Stimulated activated CD4-positive, alpha-beta T cell treated with anti-CD3 and anti-CD28 coated beads, Interleukin-4, amount 100 ng/mL, for 24 hours (primary cell): ENCODE results near the gene GMCL1.
A peak's percentile ranks its signal among the peaks of the same experiment; 100 is the strongest.
"Not testable (repeated sequence)": the region's sequence is repeated elsewhere in the genome, so short reads cannot be mapped to it uniquely, and the experiment has no call there.

Experiments
- DNase-seq: peaks from one replicate; pipeline ENCODE4 v3.0.0-alpha.2; 2020

GMCL1 gene

GRCh38 chr2:69807821-69808540, 21.5 kb upstream of the GMCL1 start:
- no peak for DNase-seq

GRCh38 chr2:69810550-69810949, 18.9 kb upstream of the GMCL1 start:
- DNase-seq, result no peak

GRCh38 chr2:69811018-69811417, 18.4 kb upstream of the GMCL1 start:
- no peak for DNase-seq

- DNase-seq, result no peak
Observed at GRCh38 chr2:69811591-69811990, 17.9 kb upstream of the GMCL1 start.

- no peak for DNase-seq
Observed at GRCh38 chr2:69815717-69816116, 13.7 kb upstream of the GMCL1 start.

GRCh38 chr2:69816923-69817542, 12.4 kb upstream of the GMCL1 start:
- DNase-seq, result peak; percentile 80

- DNase-seq, result no peak
Observed at GRCh38 chr2:69817729-69818501, 11.5 kb upstream of the GMCL1 start.

GRCh38 chr2:69827796-69828540, 1.5 kb upstream of the GMCL1 start:
- no peak for DNase-seq

GRCh38 chr2:69828938-69829255, 563 bp upstream of the GMCL1 start:
- no peak for DNase-seq

- peak; percentile 43 for DNase-seq
Observed at GRCh38 chr2:69830045-69830905, 815 bp downstream of the GMCL1 start.

- not testable (repeated sequence) for DNase-seq
Observed at GRCh38 chr2:69830906-69831241, 1.4 kb downstream of the GMCL1 start.

- no peak for DNase-seq
Observed at GRCh38 chr2:69831354-69831905, 2.0 kb downstream of the GMCL1 start.

GRCh38 chr2:69833752-69834151, 4.3 kb downstream of the GMCL1 start:
- no peak for DNase-seq

- no peak for DNase-seq
Observed at GRCh38 chr2:69835666-69836065, 6.2 kb downstream of the GMCL1 start.

- no peak for DNase-seq
Observed at GRCh38 chr2:69836316-69836715, 6.9 kb downstream of the GMCL1 start.

GRCh38 chr2:69837533-69837932, 8.1 kb downstream of the GMCL1 start:
- DNase-seq, result no peak

- no peak for DNase-seq
Observed at GRCh38 chr2:69843993-69844392, 14.5 kb downstream of the GMCL1 start.

- no peak for DNase-seq
Observed at GRCh38 chr2:69844560-69844959, 15.1 kb downstream of the GMCL1 start.

- DNase-seq, result no peak
Observed at GRCh38 chr2:69846182-69847067, 17.0 kb downstream of the GMCL1 start.

GRCh38 chr2:69847068-69847828, 17.8 kb downstream of the GMCL1 start:
- no peak for DNase-seq
